ENCODE results near the gene ACSL1.

The ACSL1 gene

DNA sequence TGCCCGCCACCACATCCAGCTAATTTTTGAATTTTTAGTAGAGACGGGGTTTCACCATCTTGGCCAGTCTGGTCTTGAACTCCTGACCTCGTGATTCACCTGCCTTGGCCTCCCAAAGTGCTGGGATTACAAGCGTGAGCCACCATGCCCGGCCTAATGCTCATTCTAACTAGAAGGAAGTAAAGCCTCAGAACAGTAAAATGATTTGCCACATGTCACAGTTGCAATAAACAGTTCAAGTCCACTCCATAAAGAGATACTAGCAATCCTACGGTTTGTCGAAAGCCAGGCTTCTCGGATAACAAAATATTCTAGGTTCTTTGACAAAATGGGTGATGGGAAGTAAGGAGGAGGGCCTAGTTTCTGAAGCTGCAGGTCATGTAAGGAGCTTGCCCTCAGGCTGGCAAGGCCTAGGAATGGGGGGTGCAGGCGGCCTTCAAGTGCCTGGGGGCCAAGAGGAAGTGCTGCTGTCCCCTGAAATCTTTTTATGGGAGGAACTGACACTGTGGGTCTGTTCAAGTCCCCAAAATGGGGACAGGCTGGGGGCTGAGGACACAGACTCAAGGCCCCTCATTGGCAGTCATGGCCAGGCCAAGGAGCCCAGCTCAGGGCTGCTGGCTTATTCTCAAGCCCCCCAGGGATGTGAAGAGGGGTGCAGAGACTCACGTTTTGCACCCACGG, 31.8 kb upstream of the ACSL1 start:
- no peak overlapping the region for H3K27ac ChIP-seq
- TF ChIP-seq, protein P1, sequence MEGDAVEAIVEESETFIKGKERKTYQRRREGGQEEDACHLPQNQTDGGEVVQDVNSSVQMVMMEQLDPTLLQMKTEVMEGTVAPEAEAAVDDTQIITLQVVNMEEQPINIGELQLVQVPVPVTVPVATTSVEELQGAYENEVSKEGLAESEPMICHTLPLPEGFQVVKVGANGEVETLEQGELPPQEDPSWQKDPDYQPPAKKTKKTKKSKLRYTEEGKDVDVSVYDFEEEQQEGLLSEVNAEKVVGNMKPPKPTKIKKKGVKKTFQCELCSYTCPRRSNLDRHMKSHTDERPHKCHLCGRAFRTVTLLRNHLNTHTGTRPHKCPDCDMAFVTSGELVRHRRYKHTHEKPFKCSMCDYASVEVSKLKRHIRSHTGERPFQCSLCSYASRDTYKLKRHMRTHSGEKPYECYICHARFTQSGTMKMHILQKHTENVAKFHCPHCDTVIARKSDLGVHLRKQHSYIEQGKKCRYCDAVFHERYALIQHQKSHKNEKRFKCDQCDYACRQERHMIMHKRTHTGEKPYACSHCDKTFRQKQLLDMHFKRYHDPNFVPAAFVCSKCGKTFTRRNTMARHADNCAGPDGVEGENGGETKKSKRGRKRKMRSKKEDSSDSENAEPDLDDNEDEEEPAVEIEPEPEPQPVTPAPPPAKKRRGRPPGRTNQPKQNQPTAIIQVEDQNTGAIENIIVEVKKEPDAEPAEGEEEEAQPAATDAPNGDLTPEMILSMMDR (conservative IDR thresholded peaks at IDR 0.05): no peak

DNA sequence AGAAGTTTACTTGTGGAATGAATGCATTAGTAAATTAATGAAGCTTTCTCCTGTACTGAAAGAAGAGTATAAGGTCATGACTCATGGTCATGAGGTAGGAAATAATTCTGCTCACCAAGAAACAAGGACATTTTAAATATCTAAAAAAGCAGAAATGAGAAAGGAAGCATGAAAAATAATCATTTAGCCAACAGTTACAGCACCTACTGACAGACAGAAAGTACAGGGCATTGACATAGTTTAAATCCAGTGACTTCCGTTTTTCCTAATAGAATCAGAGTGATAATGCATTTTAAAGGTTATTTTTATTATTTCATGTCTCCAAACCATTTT, 30.5 kb upstream of the ACSL1 start:
- TF ChIP-seq, protein P1 (conservative IDR thresholded peaks at IDR 0.05): no peak
- no peak overlapping the region for H3K27ac ChIP-seq

DNA sequence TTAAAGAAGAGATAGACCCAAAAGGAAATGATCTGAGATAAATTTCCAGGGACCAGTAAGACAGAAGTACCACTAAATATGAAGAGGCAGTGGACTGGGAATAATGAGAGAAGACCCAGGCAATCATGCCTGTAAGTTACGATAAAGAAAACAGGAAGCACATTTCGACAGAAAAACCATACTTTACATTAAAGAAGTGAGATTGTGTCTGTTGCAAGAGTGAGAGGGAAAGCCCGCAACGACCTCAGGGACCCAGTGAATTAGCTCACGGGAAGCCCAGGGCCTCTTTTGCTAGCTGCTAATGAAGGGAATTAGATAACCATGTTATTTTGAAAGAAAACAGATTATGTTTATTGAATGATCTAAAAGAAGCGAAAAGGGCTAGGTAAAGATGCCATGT, 28.9 kb upstream of the ACSL1 start:
- TF ChIP-seq, protein P1 (conservative IDR thresholded peaks at IDR 0.05): no peak
- no peak overlapping the region for H3K27ac ChIP-seq

DNA sequence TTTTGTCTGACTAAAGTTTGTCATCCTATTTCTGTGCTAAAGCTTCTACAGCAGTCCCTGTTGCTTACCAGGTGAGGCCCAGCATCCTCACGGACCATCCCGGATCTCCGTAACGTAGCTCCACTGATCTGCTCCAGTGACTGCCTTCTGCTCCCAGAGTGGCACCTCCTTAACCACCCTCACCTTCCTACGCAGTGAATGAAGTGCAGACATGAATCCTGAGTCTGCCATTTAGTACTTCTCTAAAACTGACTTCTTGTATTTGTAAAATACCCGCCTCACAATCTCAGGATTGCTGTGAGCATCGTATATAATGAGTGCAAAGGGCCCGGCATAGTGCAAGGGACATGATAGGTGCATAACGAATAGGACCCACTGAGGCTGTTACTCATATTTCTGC, 27.7 kb upstream of the ACSL1 start:
- TF ChIP-seq, protein P1 (conservative IDR thresholded peaks at IDR 0.05): no peak

DNA sequence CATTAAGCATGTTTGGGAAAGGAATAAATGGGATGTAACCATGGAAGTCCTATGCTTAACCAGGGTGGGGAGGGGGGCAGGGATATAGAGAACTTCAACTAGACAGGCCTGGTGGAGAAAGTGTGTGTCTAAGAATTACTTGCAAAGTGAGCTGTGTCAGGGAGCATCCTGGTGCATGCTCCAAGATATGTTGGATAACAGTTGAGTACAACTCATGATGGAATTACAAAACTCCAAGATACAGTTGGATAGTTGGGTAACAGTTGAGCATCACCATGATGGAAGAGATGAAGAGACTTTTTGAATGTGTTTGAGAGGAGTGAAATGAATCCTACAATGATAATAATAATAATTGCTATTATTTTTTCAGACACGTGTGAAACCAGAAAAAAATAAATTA, 26.1 kb upstream of the ACSL1 start:
- TF ChIP-seq, protein P1 (conservative IDR thresholded peaks at IDR 0.05): no peak
- H3K27ac ChIP-seq: no peak overlapping the region

More for the DNA sequence above, 27.7 kb upstream of the ACSL1 start:
- H3K27ac ChIP-seq: no peak overlapping the region

DNA sequence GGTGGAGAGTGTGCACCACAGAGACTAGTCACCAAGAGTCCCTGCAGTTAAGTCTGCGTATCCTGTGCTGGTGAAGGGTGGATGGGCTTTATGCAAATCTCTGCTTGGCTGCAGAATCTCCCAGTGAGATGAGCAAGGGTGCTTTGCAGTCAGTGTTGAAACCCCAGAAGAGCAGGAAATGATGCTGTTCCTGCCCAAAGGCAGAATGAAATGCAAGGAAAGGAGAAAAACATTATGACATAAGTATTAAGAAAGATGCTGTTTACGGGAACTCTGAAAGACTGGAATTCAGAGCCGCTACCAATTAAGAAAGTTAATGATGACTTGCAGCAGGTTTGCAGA, 25.4 kb upstream of the ACSL1 start:
- H3K27ac ChIP-seq: no peak overlapping the region
- TF ChIP-seq, protein P1 (conservative IDR thresholded peaks at IDR 0.05): no peak

DNA sequence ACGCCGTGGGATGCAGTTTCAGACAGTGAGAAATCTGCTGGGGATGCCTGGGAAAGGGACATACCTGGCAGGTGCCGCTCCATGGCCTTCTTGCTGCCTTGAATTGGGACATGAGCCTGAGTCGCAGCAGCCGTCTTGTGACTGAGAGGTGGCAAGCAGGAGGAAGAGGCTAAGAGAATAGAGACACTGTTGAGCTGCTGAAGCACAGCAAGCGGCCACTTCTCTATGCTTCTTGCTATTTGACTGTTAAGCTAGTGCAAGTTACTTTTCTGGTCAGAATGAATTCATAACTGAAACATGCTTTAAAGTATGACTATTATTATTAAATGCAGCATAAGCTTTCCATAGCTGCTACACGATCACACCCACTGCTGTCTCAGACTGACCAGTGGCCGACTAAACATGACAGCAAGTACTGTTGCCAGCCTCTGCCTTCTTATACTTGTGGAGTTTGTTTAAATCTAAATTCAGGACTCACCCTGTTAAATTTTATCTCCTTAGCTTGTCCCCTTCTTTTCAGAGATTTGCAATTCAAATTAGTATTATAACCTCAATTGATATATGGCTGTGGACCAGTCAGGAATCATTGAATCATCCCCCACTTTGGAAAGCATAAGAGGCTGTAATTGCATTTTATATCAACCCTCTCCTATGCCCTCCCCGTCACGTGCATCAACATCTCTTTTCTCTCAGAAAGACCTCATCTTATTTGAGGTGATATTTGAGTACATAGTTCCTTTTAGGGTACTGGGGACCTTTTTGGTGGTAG, 24.8 kb upstream of the ACSL1 start:
- H3K27ac ChIP-seq: no peak overlapping the region
- TF ChIP-seq, protein P1 (conservative IDR thresholded peaks at IDR 0.05): no peak

Data from VCaP (cell line).